GM12873 (cell line): ENCODE measurements around the gene RPL3.

ENCODE experiments used
- CTCF ChIP-seq: IDR thresholded peaks from 2 replicates; pipeline ENCODE4 v1.5.1; 2012; ENCODE audit warnings: low read depth, mild to moderate bottlenecking, moderate library complexity, low read length, control low read depth; ENCODE audit not compliant: insufficient read depth; ENCODE audit errors: missing control alignments

RPL3 gene

GRCh38 chr22:39301108-39301507, 18.3 kb downstream of the RPL3 start:
- no peak for TF ChIP-seq CTCF

GRCh38 chr22:39300186-39300830, 19.1 kb downstream of the RPL3 start:
- TF ChIP-seq CTCF, result peak; percentile 12

GRCh38 chr22:39299829-39300178, 19.6 kb downstream of the RPL3 start:
- TF ChIP-seq CTCF, result no peak

- no peak for TF ChIP-seq CTCF
Measured at GRCh38 chr22:39298241-39298987, 21.0 kb downstream of the RPL3 start.

- TF ChIP-seq CTCF, result no peak
Measured at GRCh38 chr22:39297490-39298240, 21.8 kb downstream of the RPL3 start.

- no peak for TF ChIP-seq CTCF
Measured at GRCh38 chr22:39296981-39297489, 22.4 kb downstream of the RPL3 start.

GRCh38 chr22:39296535-39296934, 22.9 kb downstream of the RPL3 start:
- no peak for TF ChIP-seq CTCF
